SH-SY5Y (cell line): ENCODE measurements around the gene ACBD3.

Experiments
- GATA2 ChIP-seq: IDR thresholded peaks from 2 replicates; pipeline ENCODE4 v1.6.1; 2011; ENCODE audit warnings: mild to moderate bottlenecking, low read depth, low read length
- GATA3 ChIP-seq: IDR thresholded peaks from 2 replicates; pipeline ENCODE4 v1.6.1; 2011; ENCODE audit warnings: low read depth, mild to moderate bottlenecking, low read length, moderate library complexity

- no peak for TF ChIP-seq GATA2
- TF ChIP-seq GATA3, result no peak
These were observed 91.3 kb downstream of the ACBD3 start for GRCh38 chr1:226095286-226095685.
